Endothelial cell of umbilical vein (primary cell): ENCODE results near the gene MKLN1. TPM values are rescaled to one million over a fixed set of nuclear protein-coding genes. Genes with fewer than 3 reads are reported as not detected.
"Not testable (repeated sequence)": the region's sequence is repeated elsewhere in the genome, so short reads cannot be mapped to it uniquely, and the experiment has no call there.

Experiments used
- BruUV-seq: library from RNA; stranded (reverse); fragments of 400-500 nt; replicated peaks from 2 replicates; lab custom pipeline; 2021; lab: Mats Ljungman, UMichigan
- CTCF ChIA-PET: fragments of 300-600, 350-600 bp; sonication (Branson Sonifier 250); formaldehyde crosslinking; loops from one replicate; lab custom pipeline; 2021; ENCODE audit warnings: antibody characterized with exemption, inconsistent platforms; lab: Charles Lee
- POLR2A ChIA-PET: fragments of 300-600, 350-600 bp; sonication (Branson Sonifier 250); formaldehyde crosslinking; loops from one replicate; lab custom pipeline; 2021; ENCODE audit warnings: antibody characterized with exemption, inconsistent platforms; lab: Charles Lee
- DNase-seq: peaks from one replicate; pipeline ENCODE4 v3.0.0-alpha.2; 2011; ENCODE audit warnings: low read depth, low spot score
- FAIRE-seq: peaks from 2 replicates; lab custom pipeline; 2011; peaks lifted over from hg19 to GRCh38; lab: Jason Lieb, UNC
- H2AFZ ChIP-seq: 2 replicates; pipeline ENCODE4 v1.6.0; 2012; ENCODE audit warnings: low read depth, low read length, control low read depth, inconsistent platforms
- H3K27ac ChIP-seq: 2 replicates; pipeline ENCODE4 v1.5.1; 2011; ENCODE audit warnings: low read depth, mild to moderate bottlenecking, control low read depth, low read length, moderate library complexity; ENCODE audit not compliant: insufficient read depth
- H3K27me3 ChIP-seq, 2 experiments: 2 replicates each; pipeline versions ENCODE4 v1.6.0 to v1.6.1; 2011; ENCODE audit warnings: low read length in 2 of 2, mixed read lengths in 1 of 2; ENCODE audit not compliant: control insufficient read depth in 2 of 2, insufficient read depth in 2 of 2
- H3K36me3 ChIP-seq, 2 experiments: 2 replicates in 1 of 2; 3 replicates in 1 of 2; pipeline ENCODE4 v1.5.1; 2011; ENCODE audit warnings: low read length in 2 of 2, mild to moderate bottlenecking in 1 of 2, moderate library complexity in 1 of 2; ENCODE audit not compliant: control insufficient read depth in 2 of 2, insufficient read depth in 2 of 2; ENCODE audit errors: extremely low read depth in 1 of 2
- H3K4me1 ChIP-seq: 3 replicates; pipeline ENCODE4 v1.5.1; 2011; ENCODE audit warnings: mild to moderate bottlenecking, low read length; ENCODE audit not compliant: control insufficient read depth, insufficient read depth; ENCODE audit errors: extremely low read depth
- H3K4me2 ChIP-seq: 2 replicates; pipeline ENCODE4 v1.6.1; 2011; ENCODE audit warnings: low read length, control low read depth, mixed read lengths; ENCODE audit not compliant: insufficient read depth
- H3K4me3 ChIP-seq, 3 experiments: fragments of 200-600 bp in 1 of 3; sonication (generic), shearing (Covaris generic) in 1 of 3; replicated peaks in 1 of 3; 2 replicates each; pipeline ENCODE4 v1.5.1; 2011 to 2016; ENCODE audit warnings: control low read depth in 3 of 3, low read length in 3 of 3, mild to moderate bottlenecking in 2 of 3, inconsistent platforms in 1 of 3, low read depth in 1 of 3, moderate library complexity in 1 of 3; ENCODE audit not compliant: insufficient read depth in 1 of 3
- H3K79me2 ChIP-seq: 2 replicates; pipeline ENCODE4 v1.6.0; 2012; ENCODE audit warnings: low read length, inconsistent platforms; ENCODE audit not compliant: control insufficient read depth, insufficient read depth
- H3K9ac ChIP-seq: replicated peaks from 2 replicates; pipeline ENCODE3; 2011; ENCODE audit warnings: low read length, control low read depth; ENCODE audit not compliant: insufficient read depth; ENCODE audit errors: extremely low read depth
- H3K9me1 ChIP-seq: replicated peaks from 3 replicates; pipeline ENCODE4 v1.6.0; 2011; ENCODE audit warnings: mild to moderate bottlenecking, low read length; ENCODE audit not compliant: control insufficient read depth, insufficient read depth; ENCODE audit errors: extremely low read depth
- H3K9me3 ChIP-seq: replicated peaks from 2 replicates; pipeline ENCODE4 v1.5.1; 2012; ENCODE audit warnings: low read length, inconsistent platforms; ENCODE audit not compliant: control insufficient read depth, insufficient read depth
- H4K20me1 ChIP-seq: replicated peaks from 2 replicates; pipeline ENCODE3; 2011; ENCODE audit warnings: mild to moderate bottlenecking, low read length; ENCODE audit not compliant: control insufficient read depth, insufficient read depth; ENCODE audit errors: extremely low read depth
- EZH2 ChIP-seq: IDR thresholded peaks from 2 replicates; pipeline ENCODE4 v1.6.1; 2012; ENCODE audit warnings: borderline replicate concordance, low read depth, mild to moderate bottlenecking, moderate library complexity, low read length, inconsistent platforms; ENCODE audit not compliant: severe bottlenecking
- FOS ChIP-seq: IDR thresholded peaks from 2 replicates; pipeline ENCODE4 v1.6.1; 2011; ENCODE audit warnings: mild to moderate bottlenecking, low read length, moderate library complexity, borderline replicate concordance; ENCODE audit not compliant: insufficient read depth
- GATA2 ChIP-seq: IDR thresholded peaks from 2 replicates; pipeline ENCODE4 v1.7.0; 2011; ENCODE audit warnings: low read depth, mild to moderate bottlenecking, moderate library complexity, mixed read lengths, low read length; ENCODE audit not compliant: insufficient read length, insufficient read depth
- JUN ChIP-seq: IDR thresholded peaks from 2 replicates; pipeline ENCODE4 v1.6.1; 2011; ENCODE audit warnings: borderline replicate concordance, low read depth; ENCODE audit not compliant: insufficient read length, insufficient read depth
- MAX ChIP-seq: IDR thresholded peaks from 2 replicates; pipeline ENCODE4 v1.6.1; 2011; ENCODE audit not compliant: insufficient read depth, insufficient read length
- MYC ChIP-seq: IDR thresholded peaks from one replicate; pipeline ENCODE4 v1.6.1; 2011; ENCODE audit warnings: mild to moderate bottlenecking, low read depth, low read length
- POLR2A ChIP-seq: IDR thresholded peaks from 2 replicates; pipeline ENCODE4 v1.6.1; 2012; ENCODE audit warnings: low read depth, mild to moderate bottlenecking, control low read depth, low read length
- POLR2AphosphoS5 ChIP-seq: IDR thresholded peaks from 2 replicates; pipeline ENCODE4 v1.6.1; 2012; ENCODE audit warnings: low read depth, mild to moderate bottlenecking, control low read depth, low read length, moderate library complexity; ENCODE audit not compliant: insufficient read depth
- dilution Hi-C: fragments of 300-500 bp; cut with MboI; formaldehyde crosslinking; loops from one replicate; pipeline ENCODE4 v1.15.0; 2019; ENCODE audit warnings: low sequenced_read_pairs; ENCODE audit not compliant: extremely low pct_ligation_motif_present
- intact Hi-C: fragments of 100-400 bp; cut with micrococcal nuclease; formaldehyde crosslinking; loops from one replicate; pipeline ENCODE4 v1.10.0; 2022
- polyA plus RNA-seq, 4 experiments: library from polyadenylated mRNA; depleted of rRNA in 3 of 4; stranded (reverse) in 3 of 4; unstranded in 1 of 4; fragments of >200 nt; gene quantifications; 2 replicates each; pipeline versions ENCODE4 v1.2.1 to v1.2.3, GENCODE V29; 2011 to 2012; ENCODE audit warnings: missing spikeins in 1 of 4
- total RNA-seq: library from RNA; stranded (reverse); gene quantifications from 2 replicates; pipeline ENCODE4 v1.2.3, GENCODE V29; 2021
- TF ChIP-seq, protein P1 (sequence below), 2 donors: IDR thresholded peaks; 1 replicate in 1 of 2; 2 replicates in 1 of 2; pipeline ENCODE4 v1.5.1; 2011; ENCODE audit warnings: low read length in 2 of 2, mild to moderate bottlenecking in 2 of 2, moderate library complexity in 2 of 2, control low read depth in 1 of 2, inconsistent platforms in 1 of 2, low read depth in 1 of 2; ENCODE audit not compliant: insufficient read depth in 1 of 2; ENCODE audit errors: extremely low read depth in 1 of 2

The MKLN1 gene
- total and polyA plus RNA-seq, 2 donors (not counting 3 experiments of a cell fraction or from before 2014, with no cell fraction given): 12.2 to 32.1 TPM

DNA sequence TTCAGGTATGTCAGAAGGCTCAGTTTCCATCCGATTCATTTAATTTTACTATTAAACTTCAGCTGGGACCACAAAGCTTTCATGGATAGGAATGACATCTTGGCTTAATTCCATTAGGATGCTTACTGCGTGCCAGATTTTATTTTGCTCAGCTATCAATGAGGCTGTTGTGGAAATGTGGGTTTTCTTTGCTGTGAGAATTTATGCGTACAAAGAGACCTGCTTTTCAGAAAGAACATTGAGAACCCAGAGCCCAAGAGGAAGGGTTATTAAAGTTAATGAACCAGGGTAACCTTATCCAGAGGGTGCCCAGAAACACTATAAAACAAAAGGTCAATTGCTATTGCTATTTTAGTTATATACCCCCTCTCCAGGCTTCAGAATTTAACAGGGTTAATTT, 98.3 kb downstream of the MKLN1 start:
- DNase-seq (no peak), FAIRE-seq (no peak)
- no peak overlapping the region for H3K4me2 ChIP-seq
- no peaks in the 10 kb centered on the region for H3K79me2 ChIP-seq
- no peaks in the 10 kb centered on the region for H4K20me1 ChIP-seq
- ChIA-PET CTCF (no interaction called here), POLR2A (no interaction called here)
- no peaks in the 10 kb centered on the region for H3K27me3 ChIP-seq
- H3K27ac ChIP-seq: no peak overlapping the region
- no peaks in the 10 kb centered on the region for H3K36me3 ChIP-seq
- H3K4me1 ChIP-seq: no peaks in the 10 kb centered on the region
- H3K9me1 ChIP-seq: no peaks in the 10 kb centered on the region
- no TSS peak for BruUV-seq
- H2AFZ ChIP-seq: no peak overlapping the region
- no peaks in the 10 kb centered on the region for H3K9me3 ChIP-seq
- intact Hi-C loops (loop anchor here (2.0 kb wide), 1 partner anchor 99 kb away; the partner anchor contains the start of gene MKLN1), dilution Hi-C loops (no loop called here)
- TF ChIP-seq POLR2AphosphoS5 (no peak), FOS (no peak), MAX (no peak), MYC (no peak), EZH2 (no peak), POLR2A (no peak), GATA2 (no peak), JUN (no peak)
- TF ChIP-seq, protein P1, sequence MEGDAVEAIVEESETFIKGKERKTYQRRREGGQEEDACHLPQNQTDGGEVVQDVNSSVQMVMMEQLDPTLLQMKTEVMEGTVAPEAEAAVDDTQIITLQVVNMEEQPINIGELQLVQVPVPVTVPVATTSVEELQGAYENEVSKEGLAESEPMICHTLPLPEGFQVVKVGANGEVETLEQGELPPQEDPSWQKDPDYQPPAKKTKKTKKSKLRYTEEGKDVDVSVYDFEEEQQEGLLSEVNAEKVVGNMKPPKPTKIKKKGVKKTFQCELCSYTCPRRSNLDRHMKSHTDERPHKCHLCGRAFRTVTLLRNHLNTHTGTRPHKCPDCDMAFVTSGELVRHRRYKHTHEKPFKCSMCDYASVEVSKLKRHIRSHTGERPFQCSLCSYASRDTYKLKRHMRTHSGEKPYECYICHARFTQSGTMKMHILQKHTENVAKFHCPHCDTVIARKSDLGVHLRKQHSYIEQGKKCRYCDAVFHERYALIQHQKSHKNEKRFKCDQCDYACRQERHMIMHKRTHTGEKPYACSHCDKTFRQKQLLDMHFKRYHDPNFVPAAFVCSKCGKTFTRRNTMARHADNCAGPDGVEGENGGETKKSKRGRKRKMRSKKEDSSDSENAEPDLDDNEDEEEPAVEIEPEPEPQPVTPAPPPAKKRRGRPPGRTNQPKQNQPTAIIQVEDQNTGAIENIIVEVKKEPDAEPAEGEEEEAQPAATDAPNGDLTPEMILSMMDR (IDR thresholded peaks at IDR 0.05; ENCODE audit: extremely low read depth in 1 of 2, insufficient read depth in 1 of 2, low read depth in 1 of 2, low read length in 2 of 2): no peak
- no peak overlapping the region for H3K9ac ChIP-seq
- no peak overlapping the region for H3K4me3 ChIP-seq

- H3K9ac ChIP-seq, intact Hi-C loops, H3K4me2 ChIP-seq, DNase-seq, H3K27ac ChIP-seq, H3K9me1 ChIP-seq, H2AFZ ChIP-seq, H3K27me3 ChIP-seq, H3K4me3 ChIP-seq, H4K20me1 ChIP-seq, H3K4me1 ChIP-seq, H3K36me3 ChIP-seq, H3K9me3 ChIP-seq, dilution Hi-C loops, BruUV-seq, POLR2A ChIA-PET, FAIRE-seq, H3K79me2 ChIP-seq: not testable (repeated sequence)
- CTCF ChIA-PET: interaction anchor here (1.5 kb wide), 1 partner anchor 13 kb away, joined by 3 read pairs; no protein-coding TSS in a partner anchor
These were observed 103.2 kb downstream of the MKLN1 start for GRCh38 chr7:131430826-131431225.
